GM18520 (cell line): ENCODE results near the gene BRCA1.
"Not testable (repeated sequence)": the region's sequence is repeated elsewhere in the genome, so short reads cannot be mapped to it uniquely, and the experiment has no call there.

Experiments
- ATAC-seq: cut with Tn5 transposase; IDR thresholded peaks from one replicate; pipeline ENCODE4 v1.9.1; 2021; ENCODE audit not compliant: unreplicated experiment

The BRCA1 gene

DNA sequence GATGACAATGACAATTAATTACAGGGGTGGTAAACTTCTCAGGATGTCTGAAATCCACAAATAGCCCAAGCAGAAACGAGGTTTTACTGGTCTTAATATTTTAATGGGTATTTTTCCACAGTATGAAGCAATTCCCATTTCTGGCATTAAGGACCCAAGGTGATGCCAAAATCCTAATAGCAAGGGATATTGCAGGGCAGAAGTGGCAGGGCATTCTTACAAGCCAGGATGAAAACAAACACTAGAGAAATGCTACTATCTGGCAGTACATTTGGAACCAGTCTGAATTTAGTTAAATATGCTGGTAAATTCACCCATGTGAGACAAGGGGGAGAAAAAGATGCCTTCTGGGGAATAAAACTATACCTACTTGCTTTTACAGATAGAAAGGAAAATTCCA, 54.9 kb downstream of the BRCA1 start:
- no peak for ATAC-seq

GRCh38 chr17:43069368-43069898, 55.7 kb downstream of the BRCA1 start:
- no peak for ATAC-seq

DNA sequence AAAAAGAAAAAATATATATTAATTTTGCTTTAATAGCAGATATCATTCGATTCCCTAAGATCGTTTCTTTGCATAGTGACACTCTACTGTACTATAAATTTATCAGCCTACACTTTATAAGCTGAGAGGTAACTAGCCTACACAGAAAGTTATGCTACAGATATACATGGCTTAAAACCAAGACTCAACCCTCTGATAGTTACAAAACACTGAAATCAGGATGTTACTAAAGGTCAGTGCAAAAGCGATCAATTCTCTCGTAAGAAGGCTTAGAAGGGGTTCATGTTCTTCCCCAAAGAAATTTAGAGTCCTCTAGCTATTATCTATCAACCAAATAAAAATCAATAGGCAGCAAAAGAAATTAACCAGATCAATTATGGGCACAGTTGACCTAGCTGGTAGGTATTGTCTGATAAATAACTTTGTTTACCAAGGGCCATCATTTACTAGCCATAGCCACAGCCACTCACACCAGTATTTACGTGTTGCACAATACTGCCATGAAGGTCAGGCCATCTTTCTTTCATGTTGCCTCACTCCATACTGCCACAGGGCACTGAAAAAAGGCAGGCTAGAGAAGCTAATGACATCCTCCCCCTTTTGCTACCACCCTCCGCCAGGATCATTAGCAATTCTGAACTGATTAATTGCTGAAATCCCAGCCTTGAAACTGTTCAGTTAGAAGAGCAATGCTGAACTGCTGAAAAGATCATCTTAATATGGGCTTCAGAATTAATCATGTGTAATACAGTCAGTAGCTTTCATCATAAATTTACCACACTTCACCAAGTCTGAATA, 56.4 kb downstream of the BRCA1 start:
- no peak for ATAC-seq

DNA sequence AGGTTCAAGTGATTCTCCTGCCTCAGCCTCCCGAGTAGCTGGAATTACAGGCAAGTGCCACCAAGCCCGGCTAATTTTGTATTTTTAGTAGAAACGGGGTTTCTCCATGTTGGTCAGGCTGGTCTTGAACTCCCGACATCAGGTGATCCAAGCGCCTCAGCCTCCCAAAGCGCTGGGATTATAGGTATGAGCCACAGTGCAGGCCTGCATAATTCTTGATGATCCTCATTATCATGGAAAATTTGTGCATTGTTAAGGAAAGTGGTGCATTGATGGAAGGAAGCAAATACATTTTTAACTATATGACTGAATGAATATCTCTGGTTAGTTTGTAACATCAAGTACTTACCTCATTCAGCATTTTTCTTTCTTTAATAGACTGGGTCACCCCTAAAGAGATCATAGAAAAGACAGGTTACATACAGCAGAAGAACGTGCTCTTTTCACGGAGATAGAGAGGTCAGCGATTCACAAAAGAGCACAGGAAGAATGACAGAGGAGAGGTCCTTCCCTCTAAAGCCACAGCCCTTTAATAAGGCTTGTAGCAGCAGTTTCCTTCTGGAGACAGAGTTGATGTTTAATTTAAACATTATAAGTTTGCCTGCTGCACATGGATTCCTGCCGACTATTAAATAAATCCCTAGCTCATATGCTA, 62.1 kb downstream of the BRCA1 start:
- ATAC-seq = no peak

DNA sequence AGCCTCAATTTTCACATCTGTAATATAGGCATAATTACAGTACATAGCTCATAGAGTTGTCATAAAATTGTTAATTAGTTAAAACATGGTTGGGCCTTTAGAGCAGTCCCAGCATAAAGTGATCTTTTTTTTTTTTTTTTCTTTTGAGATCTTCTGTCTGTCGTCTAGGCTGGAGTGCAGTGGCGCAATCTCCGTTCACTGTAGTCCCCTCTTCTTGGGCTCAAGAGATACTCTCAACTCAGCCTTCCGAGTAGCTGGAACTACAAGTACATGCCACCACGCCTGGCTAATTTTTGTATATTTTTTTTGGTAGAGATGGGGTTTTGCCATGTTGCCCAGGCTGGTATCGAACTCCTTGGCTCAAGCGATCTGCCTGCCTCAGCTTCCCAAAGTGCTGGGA, 69.1 kb downstream of the BRCA1 start:
- ATAC-seq = no peak

DNA sequence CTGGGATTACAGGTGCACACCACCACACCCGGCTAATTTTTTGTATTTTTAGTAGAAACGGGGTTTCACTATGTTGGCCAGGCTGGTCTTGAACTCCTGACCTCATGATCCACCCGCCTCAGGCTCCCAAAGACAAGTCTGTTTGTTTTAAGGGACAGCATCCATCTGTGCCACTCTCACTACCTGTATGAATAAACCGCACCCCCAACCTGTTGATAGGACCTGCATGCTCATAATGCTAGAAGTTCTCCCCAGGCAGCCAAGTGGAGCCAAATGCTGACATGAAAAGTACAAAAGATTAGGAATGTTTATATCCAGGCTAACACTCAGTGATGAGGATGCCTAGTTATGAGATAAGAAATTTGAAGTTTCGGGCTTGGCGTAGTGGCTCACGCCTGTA, 72.2 kb downstream of the BRCA1 start:
- not testable (repeated sequence) for ATAC-seq

- ATAC-seq = no peak
Measured at GRCh38 chr17:43051969-43052368, 73.2 kb downstream of the BRCA1 start.

DNA sequence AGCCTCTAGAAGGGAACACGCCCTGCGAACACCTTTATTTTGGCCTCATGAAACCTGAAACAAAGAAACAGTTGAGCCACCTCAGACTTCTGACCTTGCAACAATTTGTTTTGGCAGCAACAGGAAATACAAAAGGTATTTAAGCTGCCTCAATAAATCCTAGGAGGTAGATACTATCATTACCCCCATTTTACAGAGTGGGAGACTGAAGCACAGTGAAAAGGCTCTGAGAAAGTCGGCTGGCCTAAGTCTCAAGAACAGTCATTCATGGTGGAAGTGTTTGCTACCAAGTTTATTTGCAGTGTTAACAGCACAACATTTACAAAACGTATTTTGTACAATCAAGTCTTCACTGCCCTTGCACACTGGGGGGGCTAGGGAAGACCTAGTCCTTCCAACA, 81.1 kb downstream of the BRCA1 start:
- no peak for ATAC-seq

GRCh38 chr17:43043307-43043706, 81.9 kb downstream of the BRCA1 start:
- ATAC-seq = no peak

DNA sequence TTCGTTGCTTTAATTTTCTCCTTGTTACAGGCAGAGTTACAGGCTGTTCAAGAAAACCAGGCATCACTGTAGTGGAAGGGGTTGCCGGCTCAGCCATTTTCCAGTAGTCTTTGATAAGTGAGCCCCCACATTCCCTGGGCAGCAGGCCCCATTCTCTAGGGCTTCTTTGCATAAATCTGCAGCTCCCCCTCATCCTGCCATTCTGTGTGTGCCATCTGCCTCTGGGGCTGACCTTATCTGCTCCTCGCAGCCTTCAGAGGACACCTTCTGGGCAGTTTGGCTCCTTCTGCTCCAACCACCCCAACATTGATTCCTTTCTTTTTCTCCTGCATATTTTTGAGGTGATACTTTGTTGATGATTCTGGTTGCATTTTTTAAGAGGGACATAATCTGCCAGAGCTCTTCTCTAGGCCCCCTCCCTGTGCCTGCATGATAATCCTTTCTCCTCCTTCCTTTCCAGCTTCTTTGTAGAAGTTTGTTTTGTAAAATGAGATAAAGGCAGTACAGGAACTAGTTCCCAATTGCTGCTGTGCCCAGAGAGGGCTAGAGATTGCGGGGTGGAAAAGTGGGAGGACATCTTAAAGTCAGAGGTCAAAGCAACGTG, 83.0 kb downstream of the BRCA1 start:
- ATAC-seq = no peak

- no peak for ATAC-seq
Measured at GRCh38 chr17:43040655-43041054, 84.5 kb downstream of the BRCA1 start.

- no peak for ATAC-seq
Measured at GRCh38 chr17:43039646-43040045, 85.5 kb downstream of the BRCA1 start.

DNA sequence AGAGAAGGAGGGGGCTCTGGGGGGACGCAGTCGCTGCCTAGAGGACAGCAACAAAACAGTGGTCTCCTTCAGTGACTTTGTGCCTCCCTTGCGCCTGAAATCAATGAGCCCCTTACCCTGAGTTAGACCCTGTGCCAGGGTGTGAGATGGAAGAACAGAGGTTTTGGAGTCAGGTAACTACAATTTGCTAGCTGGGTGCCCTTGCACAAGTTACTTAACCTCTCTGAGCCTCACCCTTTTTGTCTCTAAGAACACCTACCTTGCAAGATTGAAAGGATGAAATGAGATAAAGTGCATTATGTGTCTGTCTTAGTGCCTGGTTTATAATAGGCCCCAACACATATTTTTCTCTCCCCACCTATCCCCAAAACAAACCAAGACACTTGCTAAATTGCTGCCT, 90.3 kb downstream of the BRCA1 start:
- ATAC-seq = no peak

DNA sequence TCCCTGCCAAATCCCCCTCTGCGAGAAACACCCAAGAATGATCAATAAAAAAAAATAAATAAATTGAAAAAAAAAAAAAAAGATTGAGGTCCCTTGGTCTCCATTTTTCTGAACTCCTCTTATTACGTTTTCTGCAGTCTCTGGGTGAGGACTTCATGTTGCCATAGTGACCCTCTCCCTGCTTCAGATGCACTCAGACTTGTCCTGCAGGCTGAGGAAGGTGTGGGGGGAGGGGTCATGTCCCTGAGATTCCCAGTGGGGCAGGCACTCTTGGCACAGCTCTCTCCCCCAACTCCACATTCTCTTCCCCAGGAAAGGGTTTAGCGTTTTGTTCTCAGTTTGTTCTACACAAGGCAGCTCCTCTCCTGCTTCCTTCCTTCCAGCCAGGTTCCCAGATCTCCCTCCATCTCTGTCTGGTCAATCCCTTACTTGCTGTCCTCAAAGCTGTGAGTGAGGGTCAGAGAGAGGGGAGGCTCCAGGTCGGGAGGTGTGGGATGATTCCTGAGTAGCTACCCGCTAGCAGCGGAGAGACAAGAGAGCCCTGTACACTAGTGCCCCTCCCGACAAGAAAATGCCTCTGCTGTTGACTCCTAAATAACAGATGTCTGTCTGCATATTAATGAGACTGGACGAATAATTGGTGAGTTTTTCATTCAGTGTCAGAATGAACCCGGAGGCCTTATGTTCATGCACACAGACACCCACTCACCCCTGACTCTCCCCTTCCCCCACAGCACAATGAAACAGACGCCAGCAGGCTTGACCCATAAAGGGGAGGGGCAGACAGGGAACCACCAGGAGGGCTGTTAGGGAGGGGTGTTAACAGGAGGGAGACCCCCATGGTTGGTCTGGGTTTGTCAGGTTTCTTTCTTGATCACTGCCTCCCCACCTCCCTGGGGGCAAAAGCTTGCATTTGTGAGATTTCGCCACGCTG, 90.9 kb downstream of the BRCA1 start:
- ATAC-seq = no peak

- ATAC-seq = no peak
Measured at GRCh38 chr17:43031666-43032065, 93.5 kb downstream of the BRCA1 start.

- no peak for ATAC-seq
Measured at GRCh38 chr17:43030137-43030767, 94.9 kb downstream of the BRCA1 start.

GRCh38 chr17:43028221-43028861, 96.8 kb downstream of the BRCA1 start:
- no peak for ATAC-seq

- ATAC-seq = no peak
Measured at GRCh38 chr17:43027091-43028032, 97.8 kb downstream of the BRCA1 start.

DNA sequence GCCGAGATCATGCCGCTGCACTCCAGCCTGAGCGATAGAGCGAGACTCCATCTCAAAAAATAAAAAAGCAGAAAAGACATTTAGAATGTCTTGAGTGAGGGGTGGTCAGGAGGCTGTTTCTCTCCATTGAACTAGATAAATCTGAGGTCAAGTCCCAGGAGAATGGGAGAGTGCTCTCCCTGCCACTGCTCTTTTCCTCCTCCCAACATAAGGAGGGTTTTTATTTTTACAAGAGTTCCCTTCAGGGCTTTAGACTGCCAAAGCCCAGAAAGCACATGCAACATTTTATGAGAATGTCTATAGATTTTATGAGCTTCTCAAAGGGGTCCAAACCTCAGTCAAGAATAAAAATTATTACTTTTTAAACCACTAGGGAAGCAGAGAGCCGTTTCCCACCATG, 98.6 kb downstream of the BRCA1 start:
- ATAC-seq = no peak
